PC-9 (cell line): ENCODE data around the gene PRICKLE3.

Experiments
- EZH2 ChIP-seq: fragments of 200-600 bp; sonication (generic); IDR thresholded peaks from 2 replicates; pipeline ENCODE4 v1.8.0; 2017; ENCODE audit warnings: antibody characterized with exemption, low read depth
- TF ChIP-seq, protein P1 (sequence below): fragments of 200-600 bp; sonication (generic); conservative IDR thresholded peaks from 2 replicates; pipeline ENCODE4 v1.6.1; 2017; ENCODE audit warnings: mixed run types, antibody characterized with exemption, mild to moderate bottlenecking, moderate library complexity

DNA sequence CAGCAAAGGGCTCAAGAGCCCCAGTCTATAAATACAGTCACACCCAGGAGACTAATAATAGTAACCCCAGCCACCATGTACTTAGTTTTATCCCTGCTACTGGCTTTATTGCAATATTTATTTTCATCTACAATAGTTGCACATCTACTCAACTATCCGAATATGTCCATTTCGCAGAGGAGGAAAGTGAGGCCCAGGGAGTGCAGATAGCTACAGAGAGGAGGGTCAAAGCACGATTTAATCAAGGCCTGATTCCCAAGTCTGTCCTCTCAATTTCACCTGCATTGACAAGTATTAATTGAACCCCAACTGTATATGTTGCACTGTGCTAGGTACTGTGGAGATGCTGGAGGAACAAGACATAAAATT is 18.4 kb downstream of the PRICKLE3 start:
- TF ChIP-seq, protein P1, sequence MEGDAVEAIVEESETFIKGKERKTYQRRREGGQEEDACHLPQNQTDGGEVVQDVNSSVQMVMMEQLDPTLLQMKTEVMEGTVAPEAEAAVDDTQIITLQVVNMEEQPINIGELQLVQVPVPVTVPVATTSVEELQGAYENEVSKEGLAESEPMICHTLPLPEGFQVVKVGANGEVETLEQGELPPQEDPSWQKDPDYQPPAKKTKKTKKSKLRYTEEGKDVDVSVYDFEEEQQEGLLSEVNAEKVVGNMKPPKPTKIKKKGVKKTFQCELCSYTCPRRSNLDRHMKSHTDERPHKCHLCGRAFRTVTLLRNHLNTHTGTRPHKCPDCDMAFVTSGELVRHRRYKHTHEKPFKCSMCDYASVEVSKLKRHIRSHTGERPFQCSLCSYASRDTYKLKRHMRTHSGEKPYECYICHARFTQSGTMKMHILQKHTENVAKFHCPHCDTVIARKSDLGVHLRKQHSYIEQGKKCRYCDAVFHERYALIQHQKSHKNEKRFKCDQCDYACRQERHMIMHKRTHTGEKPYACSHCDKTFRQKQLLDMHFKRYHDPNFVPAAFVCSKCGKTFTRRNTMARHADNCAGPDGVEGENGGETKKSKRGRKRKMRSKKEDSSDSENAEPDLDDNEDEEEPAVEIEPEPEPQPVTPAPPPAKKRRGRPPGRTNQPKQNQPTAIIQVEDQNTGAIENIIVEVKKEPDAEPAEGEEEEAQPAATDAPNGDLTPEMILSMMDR = no peak
- no peak for TF ChIP-seq EZH2
